ENCODE measurements around the gene PARD3. TPM values are rescaled to one million over a fixed set of nuclear protein-coding genes. Genes with fewer than 3 reads are reported as not detected.
"Not testable (repeated sequence)": the region's sequence is repeated elsewhere in the genome, so short reads cannot be mapped to it uniquely, and the experiment has no call there.

The PARD3 gene
- 0.54 and 0.93 TPM in 2 replicates for total RNA-seq

- intact Hi-C loops (cut with micrococcal nuclease): no loop called here
Measured at GRCh38 chr10:34815185-34816084, at the start of gene PARD3. Gene PARD3 (minus strand): TSS chr10:34815296. CDS start chr10:34814995, 301 bp downstream.

GRCh38 chr10:34864149-34865067, 49.3 kb upstream of the PARD3 start:
- intact Hi-C loops (cut with micrococcal nuclease): no loop called here

- intact Hi-C loops (cut with micrococcal nuclease): no loop called here
Measured at GRCh38 chr10:34862892-34863291, 47.8 kb upstream of the PARD3 start.

- intact Hi-C loops (cut with micrococcal nuclease): no loop called here
Measured at GRCh38 chr10:34861293-34862021, 46.4 kb upstream of the PARD3 start.

- intact Hi-C loops (cut with micrococcal nuclease): no loop called here
Measured at GRCh38 chr10:34859170-34859569, 44.1 kb upstream of the PARD3 start.

- intact Hi-C loops (cut with micrococcal nuclease): no loop called here
Measured at GRCh38 chr10:34858003-34858402, 42.9 kb upstream of the PARD3 start.

GRCh38 chr10:34854147-34854601, 39.1 kb upstream of the PARD3 start:
- intact Hi-C loops (cut with micrococcal nuclease): no loop called here

GRCh38 chr10:34853357-34853756, 38.3 kb upstream of the PARD3 start:
- intact Hi-C loops (cut with micrococcal nuclease): no loop called here

- intact Hi-C loops (cut with micrococcal nuclease): no loop called here
Measured at GRCh38 chr10:34850558-34850957, 35.5 kb upstream of the PARD3 start.

- intact Hi-C loops (cut with micrococcal nuclease): no loop called here
Measured at GRCh38 chr10:34850036-34850435, 34.9 kb upstream of the PARD3 start.

GRCh38 chr10:34845070-34845469, 30.0 kb upstream of the PARD3 start:
- intact Hi-C loops (cut with micrococcal nuclease): no loop called here

- intact Hi-C loops (cut with micrococcal nuclease): no loop called here
Measured at GRCh38 chr10:34844448-34844847, 29.4 kb upstream of the PARD3 start.

- intact Hi-C loops (cut with micrococcal nuclease): not testable (repeated sequence)
Measured at GRCh38 chr10:34843470-34843869, 28.4 kb upstream of the PARD3 start.

GRCh38 chr10:34838366-34838900, 23.3 kb upstream of the PARD3 start:
- intact Hi-C loops (cut with micrococcal nuclease): no loop called here

GRCh38 chr10:34835908-34836508, 20.9 kb upstream of the PARD3 start:
- intact Hi-C loops (cut with micrococcal nuclease): no loop called here

GRCh38 chr10:34834274-34834673, 19.2 kb upstream of the PARD3 start:
- intact Hi-C loops (cut with micrococcal nuclease): no loop called here

GRCh38 chr10:34830217-34830822, 15.2 kb upstream of the PARD3 start:
- intact Hi-C loops (cut with micrococcal nuclease): no loop called here

- intact Hi-C loops (cut with micrococcal nuclease): no loop called here
Measured at GRCh38 chr10:34826857-34827766, 12.0 kb upstream of the PARD3 start.

GRCh38 chr10:34826221-34826620, 11.1 kb upstream of the PARD3 start:
- intact Hi-C loops (cut with micrococcal nuclease): no loop called here
